ENCODE data around the gene BEGAIN.

BEGAIN gene

GRCh38 chr14:100609331-100609870, 22.2 kb upstream of the BEGAIN start:
- no peak overlapping the region for H3K4me3 ChIP-seq (replicated peaks in 1 of 2; ENCODE audit: low read depth in 2 of 2, low read length in 2 of 2)
- TF ChIP-seq, protein P1, sequence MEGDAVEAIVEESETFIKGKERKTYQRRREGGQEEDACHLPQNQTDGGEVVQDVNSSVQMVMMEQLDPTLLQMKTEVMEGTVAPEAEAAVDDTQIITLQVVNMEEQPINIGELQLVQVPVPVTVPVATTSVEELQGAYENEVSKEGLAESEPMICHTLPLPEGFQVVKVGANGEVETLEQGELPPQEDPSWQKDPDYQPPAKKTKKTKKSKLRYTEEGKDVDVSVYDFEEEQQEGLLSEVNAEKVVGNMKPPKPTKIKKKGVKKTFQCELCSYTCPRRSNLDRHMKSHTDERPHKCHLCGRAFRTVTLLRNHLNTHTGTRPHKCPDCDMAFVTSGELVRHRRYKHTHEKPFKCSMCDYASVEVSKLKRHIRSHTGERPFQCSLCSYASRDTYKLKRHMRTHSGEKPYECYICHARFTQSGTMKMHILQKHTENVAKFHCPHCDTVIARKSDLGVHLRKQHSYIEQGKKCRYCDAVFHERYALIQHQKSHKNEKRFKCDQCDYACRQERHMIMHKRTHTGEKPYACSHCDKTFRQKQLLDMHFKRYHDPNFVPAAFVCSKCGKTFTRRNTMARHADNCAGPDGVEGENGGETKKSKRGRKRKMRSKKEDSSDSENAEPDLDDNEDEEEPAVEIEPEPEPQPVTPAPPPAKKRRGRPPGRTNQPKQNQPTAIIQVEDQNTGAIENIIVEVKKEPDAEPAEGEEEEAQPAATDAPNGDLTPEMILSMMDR (IDR thresholded peaks at IDR 0.05; ENCODE audit: low read depth, low read length) = no peak
- DNase-seq (ENCODE audit: low read depth in 2 of 2) = no peak

GRCh38 chr14:100608586-100609330, 21.5 kb upstream of the BEGAIN start:
- TF ChIP-seq, protein P1 (IDR thresholded peaks at IDR 0.05; ENCODE audit: low read depth, low read length) = no peak
- no peak overlapping the region for H3K4me3 ChIP-seq (replicated peaks in 1 of 2; ENCODE audit: low read depth in 2 of 2, low read length in 2 of 2)
- DNase-seq (ENCODE audit: low read depth in 2 of 2) = no peak

DNA sequence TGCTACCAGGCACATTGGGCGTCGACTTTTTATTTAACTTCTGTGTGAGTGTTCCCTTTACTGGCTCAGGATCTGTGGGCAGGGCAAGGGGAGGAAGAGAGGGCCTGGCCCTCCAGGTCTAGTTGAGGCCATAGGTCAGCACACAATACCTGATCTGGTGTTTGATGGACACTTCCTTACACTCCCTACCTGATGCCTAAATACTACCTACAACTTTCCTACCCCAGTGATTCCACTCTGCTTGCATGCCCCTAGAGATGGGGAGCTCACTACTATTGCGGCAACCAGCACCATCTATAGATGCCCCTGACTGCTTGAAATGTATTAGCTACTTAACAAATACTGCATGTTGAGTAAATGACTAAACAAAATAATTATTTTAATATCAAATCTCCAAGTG, 20.8 kb upstream of the BEGAIN start:
- TF ChIP-seq, protein P1 (IDR thresholded peaks at IDR 0.05; ENCODE audit: low read depth, low read length) = no peak
- DNase-seq (ENCODE audit: low read depth in 2 of 2) = no peak
- no peak overlapping the region for H3K4me3 ChIP-seq (replicated peaks in 1 of 2; ENCODE audit: low read depth in 2 of 2, low read length in 2 of 2)

DNA sequence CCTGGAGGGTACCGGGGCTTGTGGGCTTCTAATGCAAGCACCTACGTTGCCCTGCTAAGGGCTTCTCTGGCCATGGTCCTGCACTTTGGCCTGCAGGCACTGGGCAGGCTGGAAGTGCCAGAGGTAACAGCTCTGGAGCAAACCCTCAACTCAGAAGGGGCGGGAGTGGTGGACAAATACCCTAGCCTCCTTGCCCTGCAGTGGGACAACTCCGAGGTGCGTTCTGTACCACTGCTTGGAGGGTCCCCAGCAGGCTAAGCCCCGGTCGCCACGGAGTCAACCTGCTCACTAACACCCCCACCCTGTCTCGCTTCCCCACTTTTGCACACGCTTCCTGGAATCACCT, 20.4 kb upstream of the BEGAIN start:
- TF ChIP-seq, protein P1 (IDR thresholded peaks at IDR 0.05; ENCODE audit: low read depth, low read length) = no peak
- DNase-seq (ENCODE audit: low read depth in 2 of 2) = no peak
- no peak overlapping the region for H3K4me3 ChIP-seq (replicated peaks in 1 of 2; ENCODE audit: low read depth in 2 of 2, low read length in 2 of 2)

DNA sequence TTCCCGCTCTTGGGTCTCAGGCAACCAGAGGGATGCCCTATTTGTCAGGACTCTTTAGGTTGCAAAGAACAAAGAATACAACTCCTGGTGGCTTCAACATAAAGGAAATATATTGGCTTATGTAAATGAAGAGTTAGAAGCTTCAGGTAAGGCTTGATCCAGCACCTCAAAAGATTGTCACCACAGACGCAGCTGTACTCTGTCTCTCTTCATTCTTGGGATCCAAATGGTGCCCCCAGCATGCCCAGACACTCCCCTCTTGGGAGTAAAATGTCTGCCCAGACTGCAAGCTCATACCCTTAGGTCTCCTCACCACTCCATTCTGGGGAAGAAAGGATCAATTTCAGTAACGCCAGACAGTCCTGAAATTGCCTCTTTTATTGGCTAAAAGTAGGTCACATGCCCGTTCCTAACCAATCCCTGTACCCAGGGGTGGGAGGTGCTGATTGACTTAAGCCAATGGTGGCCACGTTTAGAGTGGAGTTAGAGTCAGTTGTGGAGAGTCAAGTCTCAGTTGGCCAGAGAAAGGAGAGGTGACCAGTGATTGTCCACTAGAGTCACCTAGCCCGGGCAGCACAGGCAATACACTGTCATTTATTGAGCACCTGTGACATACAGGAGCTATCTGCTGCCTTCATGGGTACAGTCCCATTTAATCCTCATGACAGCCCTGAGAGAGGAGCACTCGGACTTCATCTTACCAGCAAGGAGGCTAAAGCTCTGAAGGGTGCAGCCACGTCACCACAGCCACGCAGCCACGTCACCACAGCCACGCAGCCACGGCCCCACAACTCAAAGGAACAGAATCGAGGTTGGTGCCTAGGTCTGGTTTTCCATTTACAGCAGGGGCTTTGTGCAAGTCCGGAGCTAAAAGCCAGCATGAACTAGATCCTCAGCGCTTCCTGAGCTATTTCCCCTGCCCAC, 19.7 kb upstream of the BEGAIN start:
- no peak for DNase-seq (ENCODE audit: low read depth in 2 of 2)
- TF ChIP-seq, protein P1 (IDR thresholded peaks at IDR 0.05; ENCODE audit: low read depth, low read length) = no peak
- H3K4me3 ChIP-seq (replicated peaks in 1 of 2; ENCODE audit: low read depth in 2 of 2, low read length in 2 of 2) = no peak overlapping the region

- H3K4me3 ChIP-seq (replicated peaks in 1 of 2; ENCODE audit: low read depth in 2 of 2, low read length in 2 of 2) = no peak overlapping the region
- peak in 1 of 2 donors; percentile 40 for DNase-seq (ENCODE audit: low read depth in 2 of 2)
- TF ChIP-seq, protein P1 (IDR thresholded peaks at IDR 0.05; ENCODE audit: low read depth, low read length) = no peak
These were observed 18.8 kb upstream of the BEGAIN start for GRCh38 chr14:100605706-100606686.

Data from cardiac fibroblast (primary cell).